HepG2 (cell line): ENCODE measurements around the gene C20orf204. TPM values are rescaled to one million over a fixed set of nuclear protein-coding genes. Genes with fewer than 3 reads are reported as not detected.

Experiments
- CREB1 ChIP-seq, 2 experiments: fragments of 450-650 bp in 1 of 2; IDR thresholded peaks; 2 replicates each; pipeline ENCODE4 v1.6.1; 2016 to 2017; ENCODE audit warnings: control low read depth in 1 of 2, mild to moderate bottlenecking in 1 of 2, missing compliant biosample characterization in 1 of 2, missing genetic modification characterization in 1 of 2
- HNF4G ChIP-seq, 2 experiments: sonication (generic) in 1 of 2; formaldehyde crosslinking in 1 of 2; IDR thresholded peaks; 2 replicates each; pipeline versions ENCODE4 v1.4.0 to v1.6.1; 2011 to 2020; ENCODE audit warnings: borderline replicate concordance in 2 of 2, low read depth in 2 of 2, mild to moderate bottlenecking in 2 of 2, low read length in 1 of 2, missing genetic modification reagents in 1 of 2, moderate library complexity in 1 of 2
- HOXA7 ChIP-seq: sonication (generic); formaldehyde crosslinking; IDR thresholded peaks from 2 replicates; pipeline ENCODE4 v1.8.1; 2022; ENCODE audit warnings: mild to moderate bottlenecking, missing genetic modification reagents, moderate library complexity
- KAT7 ChIP-seq: IDR thresholded peaks from 2 replicates; pipeline ENCODE4 v1.6.1; 2018; ENCODE audit warnings: borderline replicate concordance, missing compliant biosample characterization
- MAFF ChIP-seq: IDR thresholded peaks from 2 replicates; pipeline ENCODE4 v1.6.1; 2011; ENCODE audit warnings: low read depth, low read length, improper control_type of control experiment
- MZF1 ChIP-seq: sonication (generic); formaldehyde crosslinking; IDR thresholded peaks from 2 replicates; pipeline ENCODE4 v1.8.1; 2023; ENCODE audit warnings: mild to moderate bottlenecking, missing genetic modification reagents, borderline replicate concordance
- NFATC3 ChIP-seq: sonication (generic); formaldehyde crosslinking; IDR thresholded peaks from 2 replicates; pipeline ENCODE4 v1.5.1; 2020; ENCODE audit warnings: mild to moderate bottlenecking, missing genetic modification reagents
- PHF20 ChIP-seq: sonication (generic); formaldehyde crosslinking; IDR thresholded peaks from 2 replicates; pipeline ENCODE4 v1.5.0; 2020; ENCODE audit warnings: mild to moderate bottlenecking, missing genetic modification reagents
- SNAI1 ChIP-seq: sonication (generic); formaldehyde crosslinking; IDR thresholded peaks from 2 replicates; pipeline ENCODE4 v1.5.0; 2020; ENCODE audit warnings: mild to moderate bottlenecking, missing genetic modification reagents, borderline replicate concordance
- SUZ12 ChIP-seq: fragments of 150-350 bp; IDR thresholded peaks from 2 replicates; pipeline ENCODE4 v1.6.1; 2014; ENCODE audit warnings: low read depth, low read length
- WIZ ChIP-seq: sonication (generic); formaldehyde crosslinking; IDR thresholded peaks from 2 replicates; pipeline ENCODE4 v1.5.1; 2020; ENCODE audit warnings: mild to moderate bottlenecking, missing genetic modification reagents
- ZNF317 ChIP-seq: sonication (generic); formaldehyde crosslinking; IDR thresholded peaks from 2 replicates; pipeline ENCODE4 v1.5.0; 2020; ENCODE audit warnings: mild to moderate bottlenecking, missing genetic modification reagents
- ZNF326 ChIP-seq: sonication (generic); formaldehyde crosslinking; IDR thresholded peaks from 2 replicates; pipeline ENCODE4 v1.4.0; 2020; ENCODE audit warnings: missing genetic modification reagents, borderline replicate concordance
- ZNF589 ChIP-seq: sonication (generic); formaldehyde crosslinking; conservative IDR thresholded peaks from 2 replicates; pipeline ENCODE4 v1.8.0; 2022; ENCODE audit warnings: mild to moderate bottlenecking, moderate library complexity, missing genetic modification reagents
- ZNF605 ChIP-seq: sonication (generic); formaldehyde crosslinking; IDR thresholded peaks from 2 replicates; pipeline ENCODE4 v1.8.0; 2022; ENCODE audit warnings: mild to moderate bottlenecking, missing genetic modification reagents
- ZSCAN30 ChIP-seq: sonication (generic); formaldehyde crosslinking; IDR thresholded peaks from 2 replicates; pipeline ENCODE4 v1.5.0; 2020; ENCODE audit warnings: mild to moderate bottlenecking, missing genetic modification reagents
- polyA plus RNA-seq, 8 experiments: library from polyadenylated mRNA; depleted of rRNA in 3 of 8; stranded (reverse) in 7 of 8; unstranded in 1 of 8; fragments of >200 nt; fragmentation: Illumina TruSeq in 4 of 8; extraction: Trizol in 4 of 8; gene quantifications; 2 replicates each; pipeline versions ENCODE4 v1.2.1 to v1.2.3, GENCODE V29; 2011 to 2016; ENCODE audit warnings: low read depth in 4 of 8, missing spikeins in 1 of 8, mixed read lengths in 1 of 8; ENCODE audit not compliant: insufficient read depth in 1 of 8
- total RNA-seq, 5 experiments: library from RNA; depleted of rRNA; stranded (reverse); fragments of >200 nt; fragmentation: Illumina TruSeq; extraction: Trizol; gene quantifications; 2 replicates each; pipeline ENCODE4 v1.2.3, GENCODE V29; 2016; ENCODE audit warnings: low read depth in 1 of 5
- TF ChIP-seq, protein P1 (sequence below): sonication (generic); formaldehyde crosslinking; IDR thresholded peaks from 2 replicates; pipeline ENCODE4 v1.4.0; 2020; ENCODE audit warnings: mild to moderate bottlenecking, missing genetic modification reagents, borderline replicate concordance
- TF ChIP-seq, protein P2 (sequence below): sonication (generic); formaldehyde crosslinking; IDR thresholded peaks from 2 replicates; pipeline ENCODE4 v1.8.1; 2023; ENCODE audit warnings: missing genetic modification reagents, inconsistent platforms, borderline replicate concordance
- TF ChIP-seq, protein P3 (sequence below): sonication (generic); formaldehyde crosslinking; IDR thresholded peaks from 2 replicates; pipeline ENCODE4 v1.5.0; 2020; ENCODE audit warnings: mild to moderate bottlenecking, missing genetic modification reagents
- TF ChIP-seq, protein P4 (sequence below): sonication (generic); formaldehyde crosslinking; IDR thresholded peaks from 2 replicates; pipeline ENCODE4 v1.8.0; 2023; ENCODE audit warnings: mild to moderate bottlenecking, missing genetic modification reagents
- TF ChIP-seq, protein P5 (sequence below): sonication (generic); formaldehyde crosslinking; IDR thresholded peaks from 2 replicates; pipeline ENCODE4 v1.8.0; 2022; ENCODE audit warnings: mild to moderate bottlenecking, missing genetic modification reagents; ENCODE audit not compliant: insufficient replicate concordance

C20orf204 gene
- total and polyA plus RNA-seq, 2 of the 13 experiments (the other 11 are each of a cell fraction or from before 2014, with no cell fraction given): 22.1 to 80.0 TPM

DNA sequence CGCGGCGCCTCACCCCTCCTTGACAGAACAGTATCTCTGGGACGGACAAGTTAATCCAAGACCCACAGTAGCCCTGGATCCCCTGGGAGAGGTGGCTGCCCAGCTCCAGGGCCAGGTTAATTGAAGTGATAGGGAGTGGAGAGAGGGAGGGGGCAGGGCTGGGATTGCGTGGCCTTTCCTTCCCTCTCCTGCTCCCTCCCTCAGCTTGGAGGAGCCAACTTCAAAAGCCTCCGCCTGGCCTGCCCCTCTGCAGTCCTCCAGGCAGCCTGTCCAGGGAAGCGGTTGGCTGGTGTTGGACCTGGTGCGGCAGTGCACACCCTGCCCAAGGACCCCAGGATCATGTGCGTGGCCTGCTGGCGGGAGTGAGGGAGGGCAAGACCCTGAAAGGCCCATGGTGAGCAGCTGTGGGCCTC, at the start of gene C20orf204 (continued):
- TF ChIP-seq, protein P1, sequence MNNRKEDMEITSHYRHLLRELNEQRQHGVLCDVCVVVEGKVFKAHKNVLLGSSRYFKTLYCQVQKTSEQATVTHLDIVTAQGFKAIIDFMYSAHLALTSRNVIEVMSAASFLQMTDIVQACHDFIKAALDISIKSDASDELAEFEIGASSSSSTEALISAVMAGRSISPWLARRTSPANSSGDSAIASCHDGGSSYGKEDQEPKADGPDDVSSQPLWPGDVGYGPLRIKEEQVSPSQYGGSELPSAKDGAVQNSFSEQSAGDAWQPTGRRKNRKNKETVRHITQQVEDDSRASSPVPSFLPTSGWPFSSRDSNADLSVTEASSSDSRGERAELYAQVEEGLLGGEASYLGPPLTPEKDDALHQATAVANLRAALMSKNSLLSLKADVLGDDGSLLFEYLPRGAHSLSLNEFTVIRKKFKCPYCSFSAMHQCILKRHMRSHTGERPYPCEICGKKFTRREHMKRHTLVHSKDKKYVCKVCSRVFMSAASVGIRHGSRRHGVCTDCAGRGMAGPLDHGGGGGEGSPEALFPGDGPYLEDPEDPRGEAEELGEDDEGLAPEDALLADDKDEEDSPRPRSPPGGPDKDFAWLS (CRISPR knock-in tag): no peak; the same call in 1 of the 2 replicates
- TF ChIP-seq MZF1 (no peak), ZSCAN30 (CRISPR knock-in tag) (no peak), PHF20 (CRISPR knock-in tag) (peak; percentile 48; the same call in 1 of the 2 replicates), SUZ12 (no peak), ZNF317 (CRISPR knock-in tag) (no peak), ZNF589 (CRISPR knock-in tag) (peak; percentile 94; the same call in 1 of the 2 replicates), MAFF (no peak), HOXA7 (CRISPR knock-in tag) (no peak), HNF4G (IDR thresholded peaks at IDR 0.05; ENCODE audit: borderline replicate concordance, low read depth, low read length) (no peak), HNF4G (CRISPR knock-in tag; IDR thresholded peaks at IDR 0.05; ENCODE audit: borderline replicate concordance, low read depth) (peak; percentile 82), CREB1 (IDR thresholded peaks at IDR 0.05) (no peak), CREB1 (CRISPR knock-in tag; IDR thresholded peaks at IDR 0.05) (no peak), ZNF326 (CRISPR knock-in tag) (peak; percentile 92; the same call in 1 of the 2 replicates), KAT7 (CRISPR knock-in tag) (no peak), SNAI1 (no peak), NFATC3 (no peak), WIZ (0 out of 2 replicates have a peak, but pooled peaks have one; percentile 77), ZNF605 (CRISPR knock-in tag) (no peak)
- TF ChIP-seq, protein P2, sequence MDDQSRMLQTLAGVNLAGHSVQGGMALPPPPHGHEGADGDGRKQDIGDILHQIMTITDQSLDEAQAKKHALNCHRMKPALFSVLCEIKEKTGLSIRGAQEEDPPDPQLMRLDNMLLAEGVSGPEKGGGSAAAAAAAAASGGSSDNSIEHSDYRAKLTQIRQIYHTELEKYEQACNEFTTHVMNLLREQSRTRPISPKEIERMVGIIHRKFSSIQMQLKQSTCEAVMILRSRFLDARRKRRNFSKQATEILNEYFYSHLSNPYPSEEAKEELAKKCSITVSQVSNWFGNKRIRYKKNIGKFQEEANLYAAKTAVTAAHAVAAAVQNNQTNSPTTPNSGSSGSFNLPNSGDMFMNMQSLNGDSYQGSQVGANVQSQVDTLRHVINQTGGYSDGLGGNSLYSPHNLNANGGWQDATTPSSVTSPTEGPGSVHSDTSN: no peak
- TF ChIP-seq, protein P3, sequence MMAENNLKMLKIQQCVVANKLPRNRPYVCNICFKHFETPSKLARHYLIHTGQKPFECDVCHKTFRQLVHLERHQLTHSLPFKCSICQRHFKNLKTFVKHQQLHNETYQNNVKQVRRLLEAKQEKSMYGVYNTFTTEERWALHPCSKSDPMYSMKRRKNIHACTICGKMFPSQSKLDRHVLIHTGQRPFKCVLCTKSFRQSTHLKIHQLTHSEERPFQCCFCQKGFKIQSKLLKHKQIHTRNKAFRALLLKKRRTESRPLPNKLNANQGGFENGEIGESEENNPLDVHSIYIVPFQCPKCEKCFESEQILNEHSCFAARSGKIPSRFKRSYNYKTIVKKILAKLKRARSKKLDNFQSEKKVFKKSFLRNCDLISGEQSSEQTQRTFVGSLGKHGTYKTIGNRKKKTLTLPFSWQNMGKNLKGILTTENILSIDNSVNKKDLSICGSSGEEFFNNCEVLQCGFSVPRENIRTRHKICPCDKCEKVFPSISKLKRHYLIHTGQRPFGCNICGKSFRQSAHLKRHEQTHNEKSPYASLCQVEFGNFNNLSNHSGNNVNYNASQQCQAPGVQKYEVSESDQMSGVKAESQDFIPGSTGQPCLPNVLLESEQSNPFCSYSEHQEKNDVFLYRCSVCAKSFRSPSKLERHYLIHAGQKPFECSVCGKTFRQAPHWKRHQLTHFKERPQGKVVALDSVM: peak; percentile 60
- TF ChIP-seq, protein P4, sequence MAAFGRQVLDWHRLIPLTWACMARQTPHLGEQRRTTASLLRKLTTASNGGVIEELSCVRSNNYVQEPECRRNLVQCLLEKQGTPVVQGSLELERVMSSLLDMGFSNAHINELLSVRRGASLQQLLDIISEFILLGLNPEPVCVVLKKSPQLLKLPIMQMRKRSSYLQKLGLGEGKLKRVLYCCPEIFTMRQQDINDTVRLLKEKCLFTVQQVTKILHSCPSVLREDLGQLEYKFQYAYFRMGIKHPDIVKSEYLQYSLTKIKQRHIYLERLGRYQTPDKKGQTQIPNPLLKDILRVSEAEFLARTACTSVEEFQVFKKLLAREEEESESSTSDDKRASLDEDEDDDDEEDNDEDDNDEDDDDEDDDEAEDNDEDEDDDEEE (CRISPR knock-in tag): no peak
- TF ChIP-seq, protein P5, sequence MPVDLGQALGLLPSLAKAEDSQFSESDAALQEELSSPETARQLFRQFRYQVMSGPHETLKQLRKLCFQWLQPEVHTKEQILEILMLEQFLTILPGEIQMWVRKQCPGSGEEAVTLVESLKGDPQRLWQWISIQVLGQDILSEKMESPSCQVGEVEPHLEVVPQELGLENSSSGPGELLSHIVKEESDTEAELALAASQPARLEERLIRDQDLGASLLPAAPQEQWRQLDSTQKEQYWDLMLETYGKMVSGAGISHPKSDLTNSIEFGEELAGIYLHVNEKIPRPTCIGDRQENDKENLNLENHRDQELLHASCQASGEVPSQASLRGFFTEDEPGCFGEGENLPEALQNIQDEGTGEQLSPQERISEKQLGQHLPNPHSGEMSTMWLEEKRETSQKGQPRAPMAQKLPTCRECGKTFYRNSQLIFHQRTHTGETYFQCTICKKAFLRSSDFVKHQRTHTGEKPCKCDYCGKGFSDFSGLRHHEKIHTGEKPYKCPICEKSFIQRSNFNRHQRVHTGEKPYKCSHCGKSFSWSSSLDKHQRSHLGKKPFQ (CRISPR knock-in tag): peak; percentile 84
